NCI-H146 treated with DMSO at 0.1 percent for 48 hours (cell line): Measurements from ENCODE around the gene HSP90B1.

Experiments
- DNase-seq: peaks from one replicate; lab custom pipeline; 2025; ENCODE audit not compliant: unreplicated experiment; lab: John Stamatoyannopoulos, UW

Gene HSP90B1

GRCh38 chr12:103969391-103969790, 39.2 kb downstream of the HSP90B1 start:
- no peak for DNase-seq

GRCh38 chr12:103973909-103974308, 43.7 kb downstream of the HSP90B1 start:
- no peak for DNase-seq

- DNase-seq = no peak
Observed at GRCh38 chr12:103975368-103975767, 45.2 kb downstream of the HSP90B1 start.

- no peak for DNase-seq
Observed at GRCh38 chr12:103978384-103978982, 48.3 kb downstream of the HSP90B1 start.

GRCh38 chr12:103986829-103987228, 56.6 kb downstream of the HSP90B1 start:
- no peak for DNase-seq

- no peak for DNase-seq
Observed at GRCh38 chr12:103994235-103994634, 64.0 kb downstream of the HSP90B1 start.

- DNase-seq = no peak
Observed at GRCh38 chr12:103996595-103996994, 66.4 kb downstream of the HSP90B1 start.

- no peak for DNase-seq
Observed at GRCh38 chr12:103997286-103997900, 67.2 kb downstream of the HSP90B1 start.
